Left colon (tissue), 2 donors: Measurements from ENCODE around the gene HRCT1. TPM values are rescaled to one million over a fixed set of nuclear protein-coding genes. Genes with fewer than 3 reads are reported as not detected.

Experiments used
- ATAC-seq: fragments of 200-7000 bp; cut with Tn5 transposase; one replicate; pipeline ENCODE4 v1.9.1; 2020; ENCODE audit warnings: mild to moderate bottlenecking, moderate library complexity
- DNase-seq, 2 donors: peaks; one replicate each; pipeline ENCODE4 v3.0.0-alpha.2; 2020
- intact Hi-C, 2 donors: fragments of 100-400 bp; cut with DNase I in 1 of 2; cut with micrococcal nuclease in 1 of 2; formaldehyde crosslinking; loops; one replicate each; pipeline versions ENCODE4 v1.11.2 to v1.14.0; 2022; cut with DNase I, micrococcal nuclease
- total RNA-seq, 2 donors: library from RNA; stranded (reverse); fragmentation: NEBNext Ultra II Directional; extraction: Animal tissue kit (Norgen Biotek cat#: 25700); gene quantifications; one replicate each; pipeline ENCODE4 v1.2.1, GENCODE V29; 2021
- donor health status: DM: no; HTN: no; CAD: no.
- donor health status: DM: yes; HTN: yes; CAD: no.

HRCT1 gene
- total RNA-seq, 2 donors from 2014 or later, result 17.4 to 58.7 TPM

DNA sequence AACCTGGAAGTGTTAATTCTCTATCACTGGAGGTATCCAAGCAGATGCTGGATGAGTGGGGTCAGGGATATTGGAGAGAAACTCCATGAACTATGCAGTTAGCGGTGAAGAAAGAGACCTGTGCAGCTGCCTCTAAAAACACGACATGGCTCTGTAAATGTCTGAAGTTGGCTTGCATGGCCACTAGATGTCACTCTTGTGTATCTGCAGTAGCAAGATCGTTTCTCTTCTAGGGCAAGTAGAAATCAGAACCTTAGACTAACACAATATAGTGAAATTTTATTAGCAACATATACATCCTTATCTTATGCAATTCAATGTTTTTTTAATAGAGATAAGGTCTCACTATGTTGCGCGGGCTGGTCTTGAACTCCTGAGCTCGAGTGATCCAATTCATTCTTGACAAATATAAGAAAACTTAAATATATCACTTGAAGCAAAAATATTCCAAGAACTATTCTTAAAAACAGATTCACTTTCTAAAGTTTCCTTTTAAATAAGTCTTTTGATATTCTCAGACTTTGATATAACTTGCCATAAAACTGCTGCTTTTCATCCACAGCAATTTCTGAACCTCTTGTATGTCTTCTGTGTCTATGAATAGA, 49.0 kb downstream of the HRCT1 start:
- DNase-seq (peak in 1 of 2 donors; percentile 60), ATAC-seq (peak; percentile 81)
- intact Hi-C loops, result loop anchor here in 1 of 2 donors (5.0 to 10.0 kb wide), 3 partner anchors 52 to 380 kb away; no protein-coding TSS in a partner anchor

DNA sequence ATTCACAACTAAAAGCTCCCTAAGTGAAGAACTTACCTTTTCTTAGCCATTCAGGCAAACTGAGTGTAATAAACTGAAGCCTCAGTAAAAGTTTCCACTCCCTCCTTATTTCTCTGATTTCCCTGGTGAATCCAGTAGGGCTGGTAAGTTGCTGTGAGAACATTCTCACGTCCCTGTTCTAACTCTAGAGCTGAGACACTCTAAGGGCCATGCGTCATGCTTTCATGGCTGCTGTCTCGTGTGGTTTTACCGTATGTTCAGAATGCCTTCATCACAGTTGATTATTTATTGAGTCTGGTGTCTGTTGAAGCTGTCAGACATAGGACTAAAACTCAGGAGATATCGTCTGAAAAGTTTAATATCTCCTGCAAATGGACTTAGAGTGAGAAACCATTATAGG, 50.6 kb downstream of the HRCT1 start:
- intact Hi-C loops, result loop anchor here in 1 of 2 donors (5.0 to 10.0 kb wide), 3 partner anchors 51 to 378 kb away; no protein-coding TSS in a partner anchor
- ATAC-seq (no peak), DNase-seq (no peak)

Other genes with a start within 250 kb of the HRCT1 start
- gene RMRP, start 248.2 kb upstream of the HRCT1 start, total RNA-seq, result over 10,000 TPM; 19,198 to 30,979 TPM
- gene CCDC107, start 247.9 kb upstream of the HRCT1 start, total RNA-seq, result 10 to 100 TPM; 25.0 to 33.1 TPM
- gene ARHGEF39, start 241.0 kb upstream of the HRCT1 start, total RNA-seq, result 1 to 10 TPM; 5.2 to 7.6 TPM
- gene CA9, start 232.3 kb upstream of the HRCT1 start, total RNA-seq, result under 1 TPM; 0.56 to 0.89 TPM
- 100 to 1,000 TPM in 1 of 2 donors, 10 to 100 TPM in 1; 25.9 to 277 TPM for gene TPM2, start 216.3 kb upstream of the HRCT1 start, total RNA-seq
- 100 to 1,000 TPM; 142 to 172 TPM for gene TLN1, start 174.0 kb upstream of the HRCT1 start, total RNA-seq
- gene CREB3, start 173.5 kb upstream of the HRCT1 start, total RNA-seq, result 10 to 100 TPM; 40.2 to 40.6 TPM
- 100 to 1,000 TPM; 179 to 186 TPM for gene GBA2, start 157.0 kb upstream of the HRCT1 start, total RNA-seq
- gene RGP1, start 156.9 kb upstream of the HRCT1 start, total RNA-seq, result 10 to 100 TPM; 54.8 to 56.3 TPM
- gene MSMP, start 151.9 kb upstream of the HRCT1 start, total RNA-seq, result not detected
- gene NPR2, start 114.6 kb upstream of the HRCT1 start, total RNA-seq, result 1 to 10 TPM; 7.4 to 7.9 TPM
- 1 to 10 TPM in 1 of 2 donors, under 1 TPM in 1; 0.15 to 1.5 TPM for gene SPAG8, start 93.9 kb upstream of the HRCT1 start, total RNA-seq
- 10 to 100 TPM; 56.0 to 59.4 TPM for gene HINT2, start 91.2 kb upstream of the HRCT1 start, total RNA-seq
- under 1 TPM in 1 of 2 donors, not detected in 1; 0.28 TPM for gene FAM221B, start 77.5 kb upstream of the HRCT1 start, total RNA-seq
- gene TMEM8B, start 77.0 kb upstream of the HRCT1 start, total RNA-seq, result 10 to 100 TPM; 15.4 to 16.4 TPM
- not detected for gene OR13J1, start 35.8 kb upstream of the HRCT1 start, total RNA-seq
- gene SPAAR, start 3.3 kb downstream of the HRCT1 start, total RNA-seq, result 1 to 10 TPM; 1.3 to 2.1 TPM
- gene OR2S2, start 52.0 kb downstream of the HRCT1 start, total RNA-seq, result not detected
- gene RECK, start 130.7 kb downstream of the HRCT1 start, total RNA-seq, result 1 to 10 TPM; 2.9 to 4.7 TPM
- 10 to 100 TPM; 26.0 to 33.3 TPM for gene GLIPR2, start 230.5 kb downstream of the HRCT1 start, total RNA-seq